ENCODE results near the gene RTP1.
A peak's percentile ranks its signal among the peaks of the same experiment; 100 is the strongest.
"Not testable (repeated sequence)": the region's sequence is repeated elsewhere in the genome, so short reads cannot be mapped to it uniquely, and the experiment has no call there.

Gene RTP1, protein sequence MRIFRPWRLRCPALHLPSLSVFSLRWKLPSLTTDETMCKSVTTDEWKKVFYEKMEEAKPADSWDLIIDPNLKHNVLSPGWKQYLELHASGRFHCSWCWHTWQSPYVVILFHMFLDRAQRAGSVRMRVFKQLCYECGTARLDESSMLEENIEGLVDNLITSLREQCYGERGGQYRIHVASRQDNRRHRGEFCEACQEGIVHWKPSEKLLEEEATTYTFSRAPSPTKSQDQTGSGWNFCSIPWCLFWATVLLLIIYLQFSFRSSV

DNA sequence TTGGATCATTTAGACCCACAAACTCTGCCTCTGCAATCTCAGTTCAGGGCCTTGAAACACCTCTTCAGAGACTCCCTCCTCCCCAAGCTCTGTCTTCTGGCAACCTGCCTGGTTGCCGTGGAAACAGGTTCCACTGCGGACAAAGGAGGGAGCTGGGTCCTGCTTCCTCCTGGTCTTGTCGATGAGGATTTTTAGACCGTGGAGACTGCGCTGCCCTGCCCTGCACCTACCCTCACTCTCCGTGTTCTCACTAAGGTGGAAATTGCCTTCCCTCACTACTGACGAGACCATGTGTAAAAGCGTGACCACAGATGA lies at the start of gene RTP1:
TSS of gene RTP1 (plus strand) at position 152 of the 315 bp plus-strand sequence. CDS start at position 182, 30 bp downstream.
- DNase-seq: peak; percentile 13

- no peak for DNase-seq
These were observed 47.1 kb upstream of the RTP1 start for GRCh38 chr3:187150186-187150585.

GRCh38 chr3:187150599-187150998 lies 46.7 kb upstream of the RTP1 start:
- peak; percentile 58 for DNase-seq

- DNase-seq: no peak
These were observed 35.7 kb upstream of the RTP1 start for GRCh38 chr3:187161556-187161955.

GRCh38 chr3:187162265-187162953 lies 34.9 kb upstream of the RTP1 start:
- DNase-seq: no peak

GRCh38 chr3:187165144-187165543 lies 32.1 kb upstream of the RTP1 start:
- peak; percentile 84 for DNase-seq

GRCh38 chr3:187166750-187167149 lies 30.5 kb upstream of the RTP1 start:
- no peak for DNase-seq

DNA sequence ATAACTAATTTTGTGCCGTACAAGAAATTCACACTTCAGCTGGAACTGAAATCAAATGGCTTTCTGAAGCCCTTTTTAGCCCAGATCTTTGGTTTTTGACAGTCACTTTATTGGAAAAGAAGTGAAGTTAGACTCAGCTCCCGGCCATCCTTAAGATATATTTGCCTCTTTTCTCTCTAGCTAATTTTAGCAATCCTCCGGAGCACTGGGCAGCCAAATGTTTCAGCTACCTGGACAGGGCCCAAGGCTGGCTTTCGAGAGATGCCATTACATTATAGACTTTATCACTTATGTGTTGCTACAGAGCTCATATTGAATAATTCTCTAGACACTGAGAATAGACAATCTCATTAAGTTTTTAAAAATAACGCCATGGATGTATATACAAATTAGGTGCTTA lies 29.5 kb upstream of the RTP1 start:
- DNase-seq: no peak

DNA sequence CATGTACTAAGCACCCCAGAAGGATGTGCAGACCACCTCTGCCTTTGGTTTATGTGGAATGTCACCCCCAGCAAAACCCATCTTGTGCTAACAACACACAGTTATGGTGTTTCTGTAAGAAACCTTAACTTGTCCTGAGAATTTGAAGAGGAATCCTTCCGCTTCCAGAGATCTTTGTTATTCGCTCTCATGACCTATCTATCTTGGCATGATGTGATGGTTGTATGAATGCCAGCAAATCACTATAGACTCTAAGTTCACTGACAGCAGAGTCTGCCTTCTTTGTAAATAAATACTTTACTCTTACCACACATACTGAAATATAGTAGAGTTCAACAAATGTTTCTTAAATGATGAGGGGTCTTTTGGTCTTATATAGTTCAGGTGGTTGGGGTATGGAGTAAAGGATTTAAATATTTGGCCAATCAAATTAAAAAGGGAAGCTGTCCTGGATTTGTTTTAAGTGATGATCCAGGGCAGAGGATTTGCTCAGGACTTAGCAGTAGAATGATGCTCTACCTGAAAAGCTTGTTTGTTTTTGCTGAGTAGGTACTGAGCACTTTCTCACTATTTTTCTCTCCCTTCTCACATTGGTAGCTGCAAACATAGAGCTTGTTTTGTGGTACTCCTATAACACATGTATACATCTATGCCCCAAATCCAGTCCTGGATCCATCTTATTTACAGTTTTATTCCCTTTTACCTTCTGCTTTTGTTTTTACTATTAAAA lies 27.9 kb upstream of the RTP1 start:
- DNase-seq: no peak

- DNase-seq: not testable (repeated sequence)
These were observed 26.4 kb upstream of the RTP1 start for GRCh38 chr3:187170911-187171310.

GRCh38 chr3:187172929-187173328 lies 24.4 kb upstream of the RTP1 start:
- no peak for DNase-seq

DNA sequence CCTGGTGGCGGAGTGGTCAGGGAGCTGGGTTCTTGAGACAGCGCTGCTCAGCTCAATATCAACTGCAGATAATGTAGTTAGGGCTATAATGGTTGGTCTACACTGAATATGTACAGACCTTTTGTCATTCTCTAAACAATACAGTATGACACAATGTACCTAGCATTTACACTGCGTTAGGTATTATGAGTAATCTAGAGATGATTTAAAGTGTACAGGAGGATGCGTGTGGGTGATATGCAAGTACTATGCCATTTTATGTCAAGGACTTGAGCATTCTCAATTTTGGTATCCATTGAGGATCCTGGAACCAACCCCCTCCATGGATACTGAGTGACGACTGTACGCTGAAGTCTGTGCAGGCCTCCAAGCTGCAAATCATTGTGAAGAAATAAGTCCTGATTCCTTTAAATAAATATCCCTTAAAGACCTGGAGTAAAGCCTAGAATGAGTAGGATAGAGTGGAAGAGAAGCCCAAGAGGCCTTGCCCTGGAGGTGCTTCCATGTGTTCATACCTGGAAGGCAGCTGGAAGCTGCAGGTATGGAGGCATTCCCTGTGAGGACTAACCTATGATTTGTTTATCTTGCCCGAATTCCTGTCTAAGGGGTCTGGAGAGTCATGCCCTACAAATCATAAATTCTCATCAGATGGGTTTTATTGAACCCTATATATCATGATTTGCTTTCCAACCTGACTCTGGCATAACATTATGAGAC lies 15.7 kb upstream of the RTP1 start:
- DNase-seq: no peak

- DNase-seq: peak; percentile 24
These were observed 13.9 kb upstream of the RTP1 start for GRCh38 chr3:187183210-187183862.

GRCh38 chr3:187183903-187184302 lies 13.4 kb upstream of the RTP1 start:
- DNase-seq: no peak

DNA sequence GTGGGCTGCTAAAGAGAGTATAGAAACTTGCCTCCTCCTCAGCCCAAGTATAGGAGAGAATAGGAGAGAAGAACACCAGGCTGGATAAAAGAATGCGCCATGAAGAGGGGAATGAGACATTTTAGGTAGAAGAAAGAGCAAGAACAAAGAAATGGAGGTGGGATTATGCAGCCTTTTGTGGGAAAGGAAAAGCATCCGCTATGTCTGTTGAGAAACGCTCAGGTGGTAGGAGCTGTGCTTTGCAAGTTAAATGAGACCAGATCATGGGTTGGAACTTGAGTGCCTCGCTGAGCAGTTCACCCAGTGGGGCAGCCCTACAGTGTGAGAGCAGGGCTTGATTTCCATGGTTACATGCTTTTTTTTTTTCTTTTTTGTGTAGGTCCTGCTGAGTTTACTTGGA lies 11.5 kb upstream of the RTP1 start:
- DNase-seq: no peak

- DNase-seq: no peak
These were observed 10.9 kb upstream of the RTP1 start for GRCh38 chr3:187186375-187186774.

GRCh38 chr3:187186801-187187421 lies 10.4 kb upstream of the RTP1 start:
- DNase-seq: no peak

DNA sequence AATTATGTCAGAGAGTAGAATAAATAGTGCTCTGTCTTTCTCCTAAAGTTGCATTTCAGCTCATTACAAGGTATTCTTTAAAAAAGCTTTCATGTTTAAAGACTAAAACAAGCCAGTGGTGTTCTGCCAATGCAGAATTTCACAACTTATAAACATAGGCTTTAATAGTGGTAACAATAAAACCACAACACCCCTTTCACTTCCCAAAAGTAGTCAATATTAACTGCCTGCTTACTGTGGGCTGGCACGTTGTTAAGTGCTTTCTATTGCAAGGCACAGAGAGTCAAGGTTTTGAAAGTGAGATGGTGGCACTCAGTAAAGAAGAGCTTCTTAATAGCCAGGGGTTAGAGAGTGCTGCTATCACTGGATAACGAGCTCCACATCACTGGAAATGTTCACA lies 8.4 kb upstream of the RTP1 start:
- no peak for DNase-seq

DNA sequence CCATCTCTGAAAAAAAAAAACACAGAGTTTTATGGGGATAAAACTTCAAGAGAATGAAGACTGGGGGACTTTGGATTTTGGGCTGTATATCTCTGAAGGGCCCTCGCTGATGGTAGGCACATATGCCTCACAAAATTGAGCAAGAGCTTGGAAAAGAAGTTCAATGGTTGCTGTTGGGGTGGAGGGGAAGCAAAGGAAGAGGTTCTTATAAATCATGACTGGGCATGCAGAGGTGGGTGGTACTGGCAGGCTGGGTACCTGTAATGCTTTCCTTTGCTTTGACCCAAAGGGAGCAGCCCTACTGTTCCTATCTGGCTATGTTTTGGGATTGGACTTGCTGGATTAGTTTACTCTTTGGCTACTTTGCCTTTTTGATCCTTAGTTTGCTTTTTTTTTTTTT lies 6.0 kb upstream of the RTP1 start:
- DNase-seq: no peak

GRCh38 chr3:187193181-187193580 lies 4.1 kb upstream of the RTP1 start:
- no peak for DNase-seq

DNA sequence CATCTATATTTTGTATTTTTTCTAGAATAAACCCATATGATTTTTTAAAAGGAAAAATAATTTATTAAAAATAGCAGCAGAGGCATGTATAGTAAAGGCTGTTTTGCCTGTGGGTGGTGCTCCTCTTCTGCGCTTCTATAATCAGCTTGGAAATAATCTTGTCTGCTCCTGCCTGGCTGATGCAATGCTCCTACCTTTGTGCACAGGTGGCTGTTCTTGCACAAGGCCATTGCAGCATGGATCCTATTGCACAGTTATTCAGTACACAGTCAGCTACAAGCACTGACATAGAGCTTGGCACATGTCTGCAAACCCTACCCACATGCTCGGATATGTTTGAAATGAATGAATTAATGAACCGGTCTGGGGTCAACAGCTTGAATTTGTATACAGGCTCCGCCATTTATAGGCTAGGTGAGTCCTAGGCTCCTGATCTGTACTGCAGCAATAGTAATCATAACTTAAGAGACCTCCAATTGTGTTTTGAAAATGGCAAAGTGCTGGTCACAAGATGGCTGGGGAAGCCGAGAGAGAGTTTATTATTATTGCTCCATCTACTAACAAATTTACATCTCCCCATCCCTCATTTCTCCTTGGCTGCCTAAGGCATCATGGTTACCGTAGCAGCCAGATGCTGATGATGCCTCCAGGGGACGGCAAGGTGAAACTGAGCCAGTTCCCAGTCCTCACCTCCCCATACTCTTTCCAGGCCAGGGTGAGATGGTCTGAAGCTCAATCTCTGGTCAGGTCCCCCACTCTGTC lies 532 bp upstream of the RTP1 start:
- no peak for DNase-seq

DNA sequence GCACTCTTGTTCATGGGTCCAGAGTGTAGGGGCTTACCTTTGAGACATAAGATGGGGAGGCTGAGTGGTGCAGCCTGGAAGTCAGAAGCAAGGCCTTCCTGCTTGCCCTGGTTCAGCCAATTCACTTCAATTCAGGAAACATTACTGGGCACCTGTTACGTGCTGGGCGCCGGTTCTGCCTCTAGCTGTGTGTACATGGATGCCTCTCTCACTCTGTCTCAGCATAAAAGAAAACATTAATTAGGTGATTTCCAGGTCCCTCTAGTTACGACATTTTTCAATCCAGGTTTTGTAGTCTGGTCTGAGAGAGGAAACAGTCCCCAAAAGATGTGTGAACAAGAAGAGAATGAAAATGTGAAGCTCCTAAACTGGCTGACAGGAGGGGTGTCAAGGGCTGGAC lies 1.2 kb downstream of the RTP1 start:
- DNase-seq: no peak

Measured in NCI-H82 (cell line).